Naive thymus-derived CD4-positive, alpha-beta T cell (primary cell): Measurements from ENCODE around the gene KIF12. TPM values are rescaled to one million over a fixed set of nuclear protein-coding genes. Genes with fewer than 3 reads are reported as not detected.

Experiments used
- ATAC-seq: fragments of 150-1000 bp; cut with Tn5 transposase; 2 replicates; pipeline ENCODE4 v1.10.0; 2021; ENCODE audit warnings: mild to moderate bottlenecking, moderate library complexity
- CTCF ChIA-PET: fragments of 350-600 bp; sonication (Branson Sonifier 250); formaldehyde crosslinking; loops from one replicate; lab custom pipeline; 2021; ENCODE audit warnings: antibody characterized with exemption; lab: Charles Lee
- POLR2A ChIA-PET: fragments of 350-600 bp; sonication (Branson Sonifier 250); formaldehyde crosslinking; loops from one replicate; lab custom pipeline; 2021; ENCODE audit warnings: antibody characterized with exemption, inconsistent platforms; lab: Charles Lee
- DNase-seq, 9 donors: peaks; one replicate each; pipeline versions ENCODE4 v3.0.0 to v3.0.0-alpha.2; 2020 to 2022; ENCODE audit warnings: mixed read lengths in 1 of 9
- H3K27ac ChIP-seq: one replicate; pipeline ENCODE4 v1.7.0; 2013; ENCODE audit warnings: mild to moderate bottlenecking, low read depth, low read length, moderate library complexity
- H3K27me3 ChIP-seq, 2 donors: one replicate each; pipeline ENCODE4 v1.7.0; 2013; ENCODE audit warnings: low read length in 2 of 2, mild to moderate bottlenecking in 2 of 2, moderate library complexity in 2 of 2; ENCODE audit not compliant: control insufficient read depth in 2 of 2, insufficient read depth in 2 of 2
- H3K36me3 ChIP-seq, 3 experiments: 1 replicate in 2 of 3; 2 replicates in 1 of 3; pipeline ENCODE4 v1.7.0; 2013; ENCODE audit warnings: low read length in 3 of 3, mild to moderate bottlenecking in 3 of 3, moderate library complexity in 1 of 3; ENCODE audit not compliant: insufficient read depth in 3 of 3, control insufficient read depth in 2 of 3
- H3K4me1 ChIP-seq, 2 donors: one replicate each; pipeline ENCODE4 v1.7.0; 2013; ENCODE audit warnings: low read length in 2 of 2, mild to moderate bottlenecking in 2 of 2, moderate library complexity in 1 of 2; ENCODE audit not compliant: control insufficient read depth in 2 of 2, insufficient read depth in 2 of 2
- H3K4me3 ChIP-seq: 2 replicates; pipeline ENCODE4 v1.7.0; 2013; ENCODE audit warnings: mild to moderate bottlenecking, low read length
- H3K9me3 ChIP-seq, 3 experiments: 1 replicate in 2 of 3; 2 replicates in 1 of 3; pipeline ENCODE4 v1.7.0; 2013; ENCODE audit warnings: low read length in 3 of 3; ENCODE audit not compliant: control insufficient read depth in 2 of 3
- H3K27ac Mint-ChIP-seq, 9 donors: one replicate each; pipeline ENCODE4 v1.8.0; 2020 to 2022; ENCODE audit warnings: mixed read lengths in 9 of 9, mild to moderate bottlenecking in 8 of 9, moderate library complexity in 5 of 9, inconsistent platforms in 2 of 9
- H3K27me3 Mint-ChIP-seq, 5 donors: one replicate each; pipeline ENCODE4 v1.8.0; 2021 to 2022; ENCODE audit warnings: mixed read lengths in 5 of 5, mild to moderate bottlenecking in 1 of 5
- H3K36me3 Mint-ChIP-seq, 5 donors: one replicate each; pipeline ENCODE4 v1.8.0; 2020 to 2022; ENCODE audit warnings: mixed read lengths in 5 of 5, mild to moderate bottlenecking in 3 of 5, inconsistent platforms in 1 of 5
- H3K4me1 Mint-ChIP-seq, 7 donors: one replicate each; pipeline ENCODE4 v1.8.0; 2020 to 2022; ENCODE audit warnings: mixed read lengths in 7 of 7, mild to moderate bottlenecking in 3 of 7, inconsistent platforms in 1 of 7
- H3K4me3 Mint-ChIP-seq, 10 donors: one replicate each; pipeline ENCODE4 v1.8.0; 2020 to 2022; ENCODE audit warnings: mild to moderate bottlenecking in 10 of 10, mixed read lengths in 10 of 10, moderate library complexity in 6 of 10, inconsistent platforms in 2 of 10
- H3K9me3 Mint-ChIP-seq, 11 donors: one replicate each; pipeline ENCODE4 v1.8.0; 2020 to 2022; ENCODE audit warnings: mixed read lengths in 11 of 11, mild to moderate bottlenecking in 4 of 11, inconsistent platforms in 1 of 11, moderate library complexity in 1 of 11
- intact Hi-C, 2 donors: fragments of 100-400 bp; cut with micrococcal nuclease; formaldehyde crosslinking; loops; one replicate each; pipeline ENCODE4 v1.15.1; 2023
- polyA plus RNA-seq, 2 donors: library from polyadenylated mRNA; unstranded; fragments of 300-500 nt; fragmentation: Illumina TruSeq; gene quantifications; one replicate each; pipeline ENCODE4 v1.2.3, GENCODE V29; 2021
- total RNA-seq, 6 experiments: library from RNA in 5 of 6; stranded (reverse) in 5 of 6; gene quantifications; 1 replicate in 5 of 6; 2 replicates in 1 of 6; pipeline ENCODE4 v1.2.3 and lab custom pipeline; 2021 to 2026

Gene KIF12
- total and polyA plus RNA-seq, 7 experiments from 2014 or later, result not detected

- Histone ChIP-seq H3K4me1 (no peaks in the 10 kb centered on the region), H3K9me3 (peaks cover 0 to 4% (median 0%) of the 10 kb centered on the region in 3 experiments), H3K27ac (no peak overlapping the region), H3K27me3 (no peaks in the 10 kb centered on the region), H3K36me3 (no peaks in the 10 kb centered on the region), H3K4me3 (no peak overlapping the region)
- Mint-ChIP-seq H3K4me1 (peaks cover 0 to 3% (median 0%) of the 10 kb centered on the region in 7 donors), H3K4me3 (no peak overlapping the region), H3K36me3 (peaks cover 0 to 7% (median 0%) of the 10 kb centered on the region in 5 donors), H3K27me3 (peaks cover 5 to 35% (median 11%) of the 10 kb centered on the region in 5 donors), H3K27ac (no peak overlapping the region), H3K9me3 (peaks cover 0 to 18% (median 6%) of the 10 kb centered on the region in 11 donors)
- POLR2A ChIA-PET, result no interaction called here
- DNase-seq, result no peak
- CTCF ChIA-PET, result no interaction called here
- intact Hi-C loops, result loop anchor here in 1 of 2 donors (5.0 kb wide), 1 partner anchor 52 kb away; the partner anchor contains the start of gene COL27A1
- ATAC-seq, result no peak
These were observed 6.1 kb upstream of the KIF12 start for GRCh38 chr9:114105236-114105635.

GRCh38 chr9:114102484-114102883 lies 3.4 kb upstream of the KIF12 start:
- H3K27ac Mint-ChIP-seq, result no peak overlapping the region
- no peak for DNase-seq
- H3K4me1 Mint-ChIP-seq, result peaks cover 0 to 4% (median 3%) of the 10 kb centered on the region in 7 donors
- ChIA-PET CTCF (interaction anchor here (1.2 kb wide), 1 partner anchor 201 kb away, joined by 3 read pairs; no protein-coding TSS in a partner anchor), POLR2A (no interaction called here)
- Histone ChIP-seq H3K27me3 (peaks cover 0 to 2% of the 10 kb centered on the region in 2 donors), H3K27ac (no peak overlapping the region), H3K36me3 (no peaks in the 10 kb centered on the region), H3K4me1 (no peaks in the 10 kb centered on the region), H3K9me3 (peaks cover 0 to 4% (median 0%) of the 10 kb centered on the region in 3 experiments), H3K4me3 (no peak overlapping the region)
- intact Hi-C loops, result no loop called here
- no peak overlapping the region for H3K4me3 Mint-ChIP-seq
- no peak for ATAC-seq
- H3K9me3 Mint-ChIP-seq, result peaks cover 0 to 18% (median 5%) of the 10 kb centered on the region in 11 donors
- peaks cover 0 to 7% (median 0%) of the 10 kb centered on the region in 5 donors for H3K36me3 Mint-ChIP-seq
- H3K27me3 Mint-ChIP-seq, result peaks cover 8 to 48% (median 24%) of the 10 kb centered on the region in 5 donors

- Mint-ChIP-seq H3K9me3 (peaks cover 0 to 18% (median 5%) of the 10 kb centered on the region in 11 donors), H3K27me3 (peaks cover 26 to 53% (median 41%) of the 10 kb centered on the region in 5 donors), H3K36me3 (peaks cover 0 to 7% (median 0%) of the 10 kb centered on the region in 5 donors), H3K4me1 (peaks cover 2 to 15% (median 13%) of the 10 kb centered on the region in 7 donors), H3K4me3 (no peak overlapping the region), H3K27ac (no peak overlapping the region)
- ChIA-PET CTCF (no interaction called here), POLR2A (interaction anchor here (0.7 kb wide), 1 partner anchor 13 kb away, joined by 3 read pairs; no protein-coding TSS in a partner anchor)
- Histone ChIP-seq H3K4me1 (no peaks in the 10 kb centered on the region), H3K36me3 (no peaks in the 10 kb centered on the region), H3K27me3 (peaks cover 0 to 8% of the 10 kb centered on the region in 2 donors), H3K4me3 (no peak overlapping the region), H3K9me3 (peaks cover 0 to 4% (median 0%) of the 10 kb centered on the region in 3 experiments), H3K27ac (no peak overlapping the region)
- intact Hi-C loops, result no loop called here
- DNase-seq (no peak), ATAC-seq (no peak)
These were observed 1.4 kb upstream of the KIF12 start for GRCh38 chr9:114100536-114100935.

DNA sequence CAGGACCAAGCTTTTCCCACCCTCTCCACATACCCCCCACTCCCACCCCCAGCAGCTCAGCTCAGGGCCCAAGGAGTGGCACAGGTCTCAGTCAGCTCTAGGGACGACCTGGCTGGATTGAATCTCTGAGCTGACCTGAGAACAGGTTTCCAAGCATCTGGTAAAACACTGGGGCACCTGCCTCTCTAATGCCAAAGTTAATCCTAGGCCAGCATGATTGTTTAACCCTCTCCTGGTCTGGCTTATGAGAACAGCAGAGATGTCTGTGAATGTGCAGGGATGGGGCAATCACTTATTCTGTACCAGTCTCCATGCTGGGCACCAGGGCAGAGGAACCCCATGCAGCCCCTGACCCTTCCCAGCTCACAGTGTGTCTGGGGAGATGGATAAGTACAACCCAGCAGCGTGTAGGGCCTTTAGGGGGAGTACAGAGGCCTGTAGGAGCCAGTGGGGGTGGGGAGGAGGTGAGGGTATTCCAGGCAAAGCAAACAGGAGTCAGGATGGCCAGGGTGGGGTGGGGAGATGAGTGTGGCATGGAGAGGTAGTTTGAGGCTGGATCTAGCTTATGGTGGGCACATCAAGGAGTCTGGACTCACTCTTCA lies 678 bp upstream of the KIF12 start:
- Mint-ChIP-seq H3K27ac (no peak overlapping the region), H3K36me3 (peaks cover 0 to 7% (median 0%) of the 10 kb centered on the region in 5 donors), H3K4me3 (peak overlapping the region in 1 of 10 donors; percentile 74), H3K27me3 (peaks cover 34 to 48% (median 44%) of the 10 kb centered on the region in 5 donors), H3K4me1 (peaks cover 2 to 15% (median 13%) of the 10 kb centered on the region in 7 donors), H3K9me3 (peaks cover 0 to 18% (median 5%) of the 10 kb centered on the region in 11 donors)
- H3K27me3 ChIP-seq, result peaks cover 0 to 8% of the 10 kb centered on the region in 2 donors
- ATAC-seq (no peak), DNase-seq (no peak)
- H3K4me1 ChIP-seq, result no peaks in the 10 kb centered on the region
- ChIA-PET CTCF (no interaction called here), POLR2A (interaction anchor here (0.7 kb wide), 1 partner anchor 14 kb away, joined by 3 read pairs; no protein-coding TSS in a partner anchor)
- intact Hi-C loops, result no loop called here
- no peak overlapping the region for H3K27ac ChIP-seq
- no peaks in the 10 kb centered on the region for H3K36me3 ChIP-seq
- H3K4me3 ChIP-seq, result no peak overlapping the region
- H3K9me3 ChIP-seq, result peaks cover 0 to 4% (median 0%) of the 10 kb centered on the region in 3 experiments

DNA sequence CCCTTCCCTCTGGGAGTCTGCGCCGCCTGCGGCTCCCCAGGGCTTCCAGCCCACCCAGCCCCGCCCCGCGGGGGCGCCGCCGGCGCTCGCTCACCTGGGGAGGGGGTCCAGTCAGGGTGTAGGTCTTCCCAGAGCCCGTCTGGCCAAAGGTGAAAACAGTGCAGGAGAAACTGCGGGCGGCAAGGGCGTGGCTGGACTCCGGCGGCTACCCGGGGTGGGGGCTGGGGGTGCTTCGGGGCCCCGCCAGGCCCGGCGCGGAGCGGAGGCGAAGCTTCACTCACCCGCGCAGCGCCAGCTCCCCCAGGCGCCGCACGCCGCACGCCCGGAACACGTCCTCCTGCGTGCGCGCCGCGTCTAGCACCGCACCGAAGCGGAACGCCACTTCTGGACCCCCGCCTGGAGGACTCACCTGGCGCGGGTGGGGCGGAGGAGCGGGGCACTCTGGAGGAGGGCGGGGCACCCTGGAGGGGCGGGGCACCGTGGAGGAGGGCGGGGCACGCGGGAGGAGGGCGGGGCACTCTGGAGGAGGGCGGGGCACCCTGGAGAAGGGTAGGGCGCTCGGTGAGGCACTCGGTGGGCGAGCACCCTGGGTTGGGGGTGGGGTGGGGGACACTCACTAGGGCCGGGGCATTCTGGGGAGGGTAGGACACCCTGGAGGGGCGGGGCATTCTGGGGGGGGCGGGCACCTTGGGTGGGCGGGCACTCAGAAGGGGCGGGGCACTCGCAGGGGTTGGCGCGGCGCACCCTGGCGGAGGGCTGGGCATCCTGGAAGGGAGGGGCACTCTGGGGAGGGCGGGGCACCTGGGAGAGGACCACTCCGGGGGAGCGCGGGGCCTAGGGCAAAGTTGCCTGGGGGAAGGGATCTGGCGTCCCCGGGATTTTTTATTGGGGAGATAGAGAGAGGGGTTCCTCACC lies 814 bp downstream of the KIF12 start:
- ChIA-PET CTCF (interaction anchor here (0.6 kb wide), 1 partner anchor 1319 kb away, joined by 3 read pairs; no protein-coding TSS in a partner anchor), POLR2A (no interaction called here)
- Mint-ChIP-seq H3K4me3 (peak overlapping the region in 6 of 10 donors; percentile 16 to 76 (median 66)), H3K36me3 (peaks cover 0 to 7% (median 0%) of the 10 kb centered on the region in 5 donors), H3K4me1 (peaks cover 2 to 15% (median 13%) of the 10 kb centered on the region in 7 donors), H3K27me3 (peaks cover 45 to 51% (median 48%) of the 10 kb centered on the region in 5 donors), H3K9me3 (peaks cover 0 to 18% (median 5%) of the 10 kb centered on the region in 11 donors), H3K27ac (no peak overlapping the region)
- ATAC-seq, result peak; percentile 71
- DNase-seq, result peak in 5 of 9 donors; percentile 4 to 42 (median 12)
- H3K27ac ChIP-seq, result no peak overlapping the region
- intact Hi-C loops, result no loop called here
- no peaks in the 10 kb centered on the region for H3K4me1 ChIP-seq
- no peaks in the 10 kb centered on the region for H3K36me3 ChIP-seq
- peaks cover 0 to 4% (median 0%) of the 10 kb centered on the region in 3 experiments for H3K9me3 ChIP-seq
- H3K27me3 ChIP-seq, result peaks cover 0 to 8% of the 10 kb centered on the region in 2 donors
- no peak overlapping the region for H3K4me3 ChIP-seq

GRCh38 chr9:114097613-114098020 lies 1.5 kb downstream of the KIF12 start:
- no peak overlapping the region for H3K4me3 ChIP-seq
- H3K27me3 Mint-ChIP-seq, result peaks cover 43 to 51% (median 47%) of the 10 kb centered on the region in 5 donors
- no peak overlapping the region for H3K27ac ChIP-seq
- H3K4me1 Mint-ChIP-seq, result peaks cover 2 to 15% (median 13%) of the 10 kb centered on the region in 7 donors
- H3K9me3 Mint-ChIP-seq, result peaks cover 0 to 15% (median 6%) of the 10 kb centered on the region in 11 donors
- no peak overlapping the region for H3K27ac Mint-ChIP-seq
- peaks cover 0 to 7% (median 0%) of the 10 kb centered on the region in 5 donors for H3K36me3 Mint-ChIP-seq
- ChIA-PET CTCF (interaction anchor here (0.6 kb wide), 1 partner anchor 1320 kb away, joined by 3 read pairs; no protein-coding TSS in a partner anchor), POLR2A (no interaction called here)
- H3K27me3 ChIP-seq, result peaks cover 0 to 8% of the 10 kb centered on the region in 2 donors
- ATAC-seq (no peak), DNase-seq (no peak)
- no peaks in the 10 kb centered on the region for H3K4me1 ChIP-seq
- intact Hi-C loops, result no loop called here
- H3K9me3 ChIP-seq, result peaks cover 0 to 4% (median 0%) of the 10 kb centered on the region in 3 experiments
- no peaks in the 10 kb centered on the region for H3K36me3 ChIP-seq
- peak overlapping the region in 9 of 10 donors; percentile 16 to 72 (median 60) for H3K4me3 Mint-ChIP-seq
